Measurements from ENCODE around the gene ANKRD29. TPM values are rescaled to one million over a fixed set of nuclear protein-coding genes. Genes with fewer than 3 reads are reported as not detected.

ANKRD29 gene
- total RNA-seq, 2 experiments from 2014 or later, result not detected

DNA sequence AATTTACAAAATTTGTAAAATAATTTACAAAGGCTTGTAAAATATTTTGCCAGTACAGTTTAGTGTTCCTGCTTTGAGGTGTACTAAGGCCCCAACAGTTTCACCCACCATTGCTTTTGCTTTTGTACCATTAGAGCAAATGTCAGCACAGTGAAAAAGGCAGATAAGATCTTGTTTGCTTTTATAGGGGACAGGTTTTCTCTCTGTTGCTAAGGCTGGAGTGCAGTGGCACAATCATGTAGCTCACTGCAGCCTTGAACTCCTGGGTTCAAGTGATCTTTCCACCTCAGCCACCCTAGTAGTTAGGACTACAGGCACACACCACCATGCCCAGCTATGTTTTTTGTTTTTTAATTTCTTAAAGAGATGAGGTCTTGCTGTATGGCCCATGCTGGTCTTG lies 56.8 kb downstream of the ANKRD29 start:
- Histone ChIP-seq H3K27ac (ENCODE audit: low read depth, low read length, poor library complexity, severe bottlenecking) (no peak overlapping the region), H3K4me3 (ENCODE audit: low read depth, low read length, poor library complexity, severe bottlenecking) (no peak overlapping the region), H3K4me2 (ENCODE audit: low read length) (no peak overlapping the region), H3K4me1 (ENCODE audit: insufficient read depth, low read length, poor library complexity, severe bottlenecking) (no peaks in the 10 kb centered on the region), H3K36me3 (ENCODE audit: insufficient read depth, low read length) (no peaks in the 10 kb centered on the region), H3K9me2 (ENCODE audit: insufficient read depth, low read length) (no peaks in the 10 kb centered on the region), H2AFZ (ENCODE audit: low read length) (no peak overlapping the region), H3K9me3 (ENCODE audit: low read length) (no peaks in the 10 kb centered on the region), H3K79me2 (ENCODE audit: insufficient read depth, low read depth, low read length) (no peaks in the 10 kb centered on the region), H4K20me1 (ENCODE audit: insufficient read depth, low read length) (no peaks in the 10 kb centered on the region)
- DNase-seq (ENCODE audit: low spot score), result no peak
- POLR2A ChIA-PET, result no interaction called here
- TF ChIP-seq, protein P1, sequence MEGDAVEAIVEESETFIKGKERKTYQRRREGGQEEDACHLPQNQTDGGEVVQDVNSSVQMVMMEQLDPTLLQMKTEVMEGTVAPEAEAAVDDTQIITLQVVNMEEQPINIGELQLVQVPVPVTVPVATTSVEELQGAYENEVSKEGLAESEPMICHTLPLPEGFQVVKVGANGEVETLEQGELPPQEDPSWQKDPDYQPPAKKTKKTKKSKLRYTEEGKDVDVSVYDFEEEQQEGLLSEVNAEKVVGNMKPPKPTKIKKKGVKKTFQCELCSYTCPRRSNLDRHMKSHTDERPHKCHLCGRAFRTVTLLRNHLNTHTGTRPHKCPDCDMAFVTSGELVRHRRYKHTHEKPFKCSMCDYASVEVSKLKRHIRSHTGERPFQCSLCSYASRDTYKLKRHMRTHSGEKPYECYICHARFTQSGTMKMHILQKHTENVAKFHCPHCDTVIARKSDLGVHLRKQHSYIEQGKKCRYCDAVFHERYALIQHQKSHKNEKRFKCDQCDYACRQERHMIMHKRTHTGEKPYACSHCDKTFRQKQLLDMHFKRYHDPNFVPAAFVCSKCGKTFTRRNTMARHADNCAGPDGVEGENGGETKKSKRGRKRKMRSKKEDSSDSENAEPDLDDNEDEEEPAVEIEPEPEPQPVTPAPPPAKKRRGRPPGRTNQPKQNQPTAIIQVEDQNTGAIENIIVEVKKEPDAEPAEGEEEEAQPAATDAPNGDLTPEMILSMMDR (conservative IDR thresholded peaks at IDR 0.05; ENCODE audit: low read length), result no peak
- no peak for TF ChIP-seq EZH2phosphoT487 (IDR thresholded peaks at IDR 0.05; ENCODE audit: borderline replicate concordance, low read depth, low read length)
- no TSS peak for BruUV-seq (replicated peaks)
- CTCF ChIA-PET (ENCODE audit: unreplicated experiment), result no interaction called here
- intact Hi-C loops (cut with micrococcal nuclease; ENCODE audit: unreplicated experiment), result no loop called here

DNA sequence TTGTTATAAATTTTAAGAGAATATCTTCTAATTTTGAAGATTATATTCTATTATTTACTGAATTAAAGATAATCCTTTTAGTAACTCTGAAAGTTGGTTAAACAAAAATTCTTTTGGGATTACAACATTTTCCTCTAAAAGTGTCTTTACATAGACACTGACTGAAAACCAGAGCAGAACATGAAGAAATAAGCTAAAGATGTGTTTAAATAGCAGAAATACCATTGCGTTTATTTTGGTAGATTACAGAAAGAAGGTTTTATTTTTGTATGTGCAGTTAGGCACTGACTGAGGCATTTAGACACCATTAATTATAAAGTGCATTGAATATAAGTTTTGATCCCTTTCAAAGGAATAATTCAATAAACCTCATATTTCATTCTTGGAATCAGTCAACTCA lies 62.9 kb downstream of the ANKRD29 start:
- no peaks in the 10 kb centered on the region for H4K20me1 ChIP-seq (ENCODE audit: insufficient read depth, low read length)
- ChIA-PET CTCF (ENCODE audit: unreplicated experiment) (no interaction called here), POLR2A (interaction anchor here (0.6 to 1.9 kb wide), 2 partner anchors 12 to 1968 kb away, joined by 3 to 5 read pairs; no protein-coding TSS in a partner anchor)
- H3K4me2 ChIP-seq (ENCODE audit: low read length), result no peak overlapping the region
- no peak for DNase-seq (ENCODE audit: low spot score)
- H3K9me3 ChIP-seq (ENCODE audit: low read length), result no peaks in the 10 kb centered on the region
- H3K27ac ChIP-seq (ENCODE audit: low read depth, low read length, poor library complexity, severe bottlenecking), result no peak overlapping the region
- H3K4me1 ChIP-seq (ENCODE audit: insufficient read depth, low read length, poor library complexity, severe bottlenecking), result peaks cover 6% of the 10 kb centered on the region
- H3K79me2 ChIP-seq (ENCODE audit: insufficient read depth, low read depth, low read length), result no peaks in the 10 kb centered on the region
- no peaks in the 10 kb centered on the region for H3K9me2 ChIP-seq (ENCODE audit: insufficient read depth, low read length)
- BruUV-seq (replicated peaks), result no TSS peak
- TF ChIP-seq, protein P1 (conservative IDR thresholded peaks at IDR 0.05; ENCODE audit: low read length), result no peak
- no peak for TF ChIP-seq EZH2phosphoT487 (IDR thresholded peaks at IDR 0.05; ENCODE audit: borderline replicate concordance, low read depth, low read length)
- H2AFZ ChIP-seq (ENCODE audit: low read length), result no peak overlapping the region
- no peaks in the 10 kb centered on the region for H3K36me3 ChIP-seq (ENCODE audit: insufficient read depth, low read length)
- no peak overlapping the region for H3K4me3 ChIP-seq (ENCODE audit: low read depth, low read length, poor library complexity, severe bottlenecking)
- intact Hi-C loops (cut with micrococcal nuclease; ENCODE audit: unreplicated experiment), result no loop called here

DNA sequence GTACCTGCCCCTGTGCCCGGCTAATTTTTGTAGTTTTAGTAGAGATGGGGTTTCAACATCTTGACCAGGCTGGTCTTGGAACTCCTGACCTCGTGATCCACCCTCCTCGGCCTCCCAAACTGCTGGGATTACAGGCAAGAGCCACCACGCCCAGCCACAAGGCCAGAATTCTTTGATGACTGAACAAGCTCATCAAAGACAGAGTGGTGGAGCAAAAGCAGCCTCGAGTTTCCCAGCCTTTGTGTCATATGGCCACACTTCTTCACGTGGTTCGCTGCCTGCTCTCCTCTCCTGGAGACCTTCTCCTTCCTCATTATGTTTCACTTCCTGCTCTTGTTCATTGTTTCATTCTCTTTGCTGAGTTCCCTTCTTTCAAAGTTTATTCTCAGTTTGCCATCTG lies 66.5 kb downstream of the ANKRD29 start:
- Histone ChIP-seq H3K4me1 (ENCODE audit: insufficient read depth, low read length, poor library complexity, severe bottlenecking) (peaks cover 6% of the 10 kb centered on the region), H3K79me2 (ENCODE audit: insufficient read depth, low read depth, low read length) (no peaks in the 10 kb centered on the region), H3K9me2 (ENCODE audit: insufficient read depth, low read length) (no peaks in the 10 kb centered on the region), H3K9me3 (ENCODE audit: low read length) (no peaks in the 10 kb centered on the region), H3K4me3 (ENCODE audit: low read depth, low read length, poor library complexity, severe bottlenecking) (no peak overlapping the region), H2AFZ (ENCODE audit: low read length) (no peak overlapping the region), H4K20me1 (ENCODE audit: insufficient read depth, low read length) (no peaks in the 10 kb centered on the region), H3K27ac (ENCODE audit: low read depth, low read length, poor library complexity, severe bottlenecking) (no peak overlapping the region), H3K36me3 (ENCODE audit: insufficient read depth, low read length) (no peaks in the 10 kb centered on the region), H3K4me2 (ENCODE audit: low read length) (peak overlapping the region; percentile 12; the same call in 1 of the 2 replicates)
- intact Hi-C loops (cut with micrococcal nuclease; ENCODE audit: unreplicated experiment), result no loop called here
- BruUV-seq (replicated peaks), result no TSS peak
- peak; percentile 38 for DNase-seq (ENCODE audit: low spot score)
- ChIA-PET CTCF (ENCODE audit: unreplicated experiment) (no interaction called here), POLR2A (no interaction called here)
- TF ChIP-seq, protein P1 (conservative IDR thresholded peaks at IDR 0.05; ENCODE audit: low read length), result no peak
- TF ChIP-seq EZH2phosphoT487 (IDR thresholded peaks at IDR 0.05; ENCODE audit: borderline replicate concordance, low read depth, low read length), result no peak

All from OCI-LY7 (cell line).